HepG2 (cell line): ENCODE data around the gene NFATC3. TPM values are rescaled to one million over a fixed set of nuclear protein-coding genes. Genes with fewer than 3 reads are reported as not detected.

Experiments
- HHEX ChIP-seq: IDR thresholded peaks from 2 replicates; pipeline ENCODE4 v1.6.1; 2016; ENCODE audit warnings: control low read depth
- KDM1A ChIP-seq: IDR thresholded peaks from 2 replicates; pipeline ENCODE4 v1.6.1; 2016; ENCODE audit warnings: missing compliant biosample characterization
- MAFG ChIP-seq: sonication (generic); formaldehyde crosslinking; IDR thresholded peaks from 2 replicates; pipeline ENCODE4 v1.5.1; 2020; ENCODE audit warnings: mild to moderate bottlenecking, missing genetic modification reagents
- NONO ChIP-seq, 2 experiments: fragments of 450-650 bp in 1 of 2; sonication (generic) in 1 of 2; formaldehyde crosslinking in 1 of 2; IDR thresholded peaks in 1 of 2; conservative IDR thresholded peaks in 1 of 2; 2 replicates each; pipeline versions ENCODE4 v1.6.1 to v1.8.0; 2017 to 2022; ENCODE audit warnings: mild to moderate bottlenecking in 1 of 2, missing genetic modification reagents in 1 of 2, moderate library complexity in 1 of 2
- REL ChIP-seq: sonication (generic); formaldehyde crosslinking; conservative IDR thresholded peaks from 2 replicates; pipeline ENCODE4 v1.8.0; 2022; ENCODE audit warnings: mild to moderate bottlenecking, missing genetic modification reagents, moderate library complexity
- RXRB ChIP-seq: IDR thresholded peaks from 2 replicates; pipeline ENCODE4 v1.6.1; 2016; ENCODE audit warnings: borderline replicate concordance, missing genetic modification reagents, missing compliant biosample characterization
- SALL1 ChIP-seq: sonication (generic); formaldehyde crosslinking; IDR thresholded peaks from 2 replicates; pipeline ENCODE4 v1.8.0; 2022; ENCODE audit warnings: mild to moderate bottlenecking, missing genetic modification reagents
- TBP ChIP-seq: sonication (generic); formaldehyde crosslinking; IDR thresholded peaks from 2 replicates; pipeline ENCODE4 v1.5.0; 2020; ENCODE audit warnings: missing genetic modification reagents
- TOPORS ChIP-seq: sonication (generic); formaldehyde crosslinking; IDR thresholded peaks from 2 replicates; pipeline ENCODE4 v1.8.0; 2023; ENCODE audit warnings: mild to moderate bottlenecking, missing genetic modification reagents
- XRCC5 ChIP-seq: fragments of 200-400 bp; formaldehyde crosslinking; optimal IDR thresholded peaks from 2 replicates; pipeline ENCODE3; 2017; ENCODE audit warnings: mild to moderate bottlenecking, low read length
- ZNF253 ChIP-seq: sonication (generic); formaldehyde crosslinking; IDR thresholded peaks from 2 replicates; pipeline ENCODE4 v1.8.0; 2022; ENCODE audit warnings: mild to moderate bottlenecking, missing genetic modification reagents, borderline replicate concordance
- ZNF501 ChIP-seq: sonication (generic); formaldehyde crosslinking; IDR thresholded peaks from 2 replicates; pipeline ENCODE4 v1.5.1; 2020; ENCODE audit warnings: mild to moderate bottlenecking, moderate library complexity, missing genetic modification reagents
- ZNF644 ChIP-seq: IDR thresholded peaks from 2 replicates; pipeline ENCODE4 v1.6.1; 2016; ENCODE audit warnings: low read depth
- ZNF678 ChIP-seq: sonication (generic); formaldehyde crosslinking; IDR thresholded peaks from 2 replicates; pipeline ENCODE4 v1.4.0; 2020; ENCODE audit warnings: mild to moderate bottlenecking, missing genetic modification reagents
- ZNF747 ChIP-seq: sonication (generic); formaldehyde crosslinking; IDR thresholded peaks from 2 replicates; pipeline ENCODE4 v1.8.1; 2023; ENCODE audit warnings: missing genetic modification reagents, mild to moderate bottlenecking, borderline replicate concordance
- ZNF768 ChIP-seq: sonication (generic); formaldehyde crosslinking; IDR thresholded peaks from 2 replicates; pipeline ENCODE4 v1.4.0; 2020; ENCODE audit warnings: missing genetic modification reagents
- ZSCAN31 ChIP-seq: sonication (generic); formaldehyde crosslinking; IDR thresholded peaks from 2 replicates; pipeline ENCODE4 v1.5.0; 2020; ENCODE audit warnings: low read depth, mild to moderate bottlenecking, missing genetic modification reagents
- polyA plus RNA-seq, 8 experiments: library from polyadenylated mRNA; depleted of rRNA in 3 of 8; stranded (reverse) in 7 of 8; unstranded in 1 of 8; fragments of >200 nt; fragmentation: Illumina TruSeq in 4 of 8; extraction: Trizol in 4 of 8; gene quantifications; 2 replicates each; pipeline versions ENCODE4 v1.2.1 to v1.2.3, GENCODE V29; 2011 to 2016; ENCODE audit warnings: low read depth in 4 of 8, missing spikeins in 1 of 8, mixed read lengths in 1 of 8; ENCODE audit not compliant: insufficient read depth in 1 of 8
- total RNA-seq, 5 experiments: library from RNA; depleted of rRNA; stranded (reverse); fragments of >200 nt; fragmentation: Illumina TruSeq; extraction: Trizol; gene quantifications; 2 replicates each; pipeline ENCODE4 v1.2.3, GENCODE V29; 2016; ENCODE audit warnings: low read depth in 1 of 5
- TF ChIP-seq, protein P1 (sequence below): sonication (generic); formaldehyde crosslinking; IDR thresholded peaks from 2 replicates; pipeline ENCODE4 v1.8.0; 2022; ENCODE audit warnings: missing genetic modification reagents, low read depth, mild to moderate bottlenecking, borderline replicate concordance
- TF ChIP-seq, protein P2 (sequence below): sonication (generic); formaldehyde crosslinking; IDR thresholded peaks from 2 replicates; pipeline ENCODE4 v1.4.0; 2020; ENCODE audit warnings: low read depth, mild to moderate bottlenecking, missing genetic modification reagents
- TF ChIP-seq, protein P3 (sequence below): sonication (generic); formaldehyde crosslinking; IDR thresholded peaks from 2 replicates; pipeline ENCODE4 v1.5.0; 2020; ENCODE audit warnings: mild to moderate bottlenecking, missing genetic modification reagents
- TF ChIP-seq, protein P4 (sequence below): sonication (generic); formaldehyde crosslinking; IDR thresholded peaks from 2 replicates; pipeline ENCODE4 v1.9.0; 2022; ENCODE audit warnings: missing genetic modification reagents, mild to moderate bottlenecking, borderline replicate concordance
- TF ChIP-seq, protein P5 (sequence below): sonication (generic); formaldehyde crosslinking; IDR thresholded peaks from 2 replicates; pipeline ENCODE4 v1.4.0; 2020; ENCODE audit warnings: missing genetic modification reagents
- TF ChIP-seq, protein P6 (sequence below): IDR thresholded peaks from 2 replicates; pipeline ENCODE4 v1.6.1; 2018; ENCODE audit warnings: missing genetic modification reagents

Gene NFATC3
- total and polyA plus RNA-seq, 2 of the 13 experiments (the other 11 are each of a cell fraction or from before 2014, with no cell fraction given), result 52.6 to 62.7 TPM

DNA sequence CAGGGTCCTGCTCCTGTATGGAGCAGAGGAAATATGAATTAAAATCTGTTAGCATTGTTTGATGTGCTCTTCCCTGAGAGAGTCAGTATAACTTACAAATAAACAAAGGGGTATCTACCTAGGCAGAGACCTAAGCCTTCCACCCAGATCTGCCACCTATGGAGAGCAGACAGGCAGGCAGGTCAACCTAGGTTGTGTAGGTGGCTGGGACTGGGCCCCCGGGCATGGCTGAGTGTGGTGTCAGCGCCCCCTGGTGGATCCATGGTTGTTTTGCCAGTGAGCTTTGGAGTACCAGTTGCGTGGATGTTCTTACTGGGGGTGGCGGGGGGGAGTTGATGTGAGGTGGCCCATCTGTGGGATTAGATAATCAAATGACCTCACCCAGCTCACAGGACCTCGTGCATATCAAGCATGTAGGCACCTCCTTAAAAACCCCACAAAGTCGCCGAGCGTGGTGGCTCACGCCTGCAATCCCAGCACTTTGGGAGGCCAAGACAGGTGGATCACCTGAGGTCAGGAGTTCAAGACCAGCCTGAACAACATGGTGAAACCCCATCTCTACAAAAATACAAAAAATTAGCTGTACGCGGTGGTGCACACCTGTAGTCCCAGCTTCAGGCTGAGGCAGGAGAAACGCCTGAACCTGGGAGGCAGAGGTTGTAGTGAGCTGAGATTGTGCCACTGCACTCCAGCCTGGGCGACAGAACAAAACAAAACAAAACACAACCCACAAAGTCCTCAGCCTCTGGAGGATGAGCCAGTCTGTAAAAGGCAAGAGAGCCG is 44.5 kb upstream of the NFATC3 start (continued):
- TF ChIP-seq ZNF768 (CRISPR knock-in tag) (peak; percentile 23; the same call in 1 of the 2 replicates), SALL1 (CRISPR knock-in tag) (peak; percentile 78), MAFG (CRISPR knock-in tag) (no peak), TBP (CRISPR knock-in tag) (no peak), RXRB (CRISPR knock-in tag) (peak; percentile 72; the same call in 1 of the 2 replicates), ZNF747 (CRISPR knock-in tag) (peak; percentile 59; the same call in 1 of the 2 replicates), HHEX (CRISPR knock-in tag) (no peak), TOPORS (CRISPR knock-in tag) (no peak), ZNF501 (CRISPR knock-in tag) (peak; percentile 81), ZNF644 (CRISPR knock-in tag) (no peak), REL (CRISPR knock-in tag) (no peak), KDM1A (CRISPR knock-in tag) (no peak), XRCC5 (peak; percentile 70), ZNF678 (CRISPR knock-in tag) (0 out of 2 replicates have a peak, but pooled peaks have one; percentile 61), ZNF253 (CRISPR knock-in tag) (no peak), NONO (IDR thresholded peaks at IDR 0.05) (no peak), NONO (CRISPR knock-in tag; conservative IDR thresholded peaks at IDR 0.05) (no peak; the same call in 1 of the 2 replicates), ZSCAN31 (CRISPR knock-in tag) (peak; percentile 41; the same call in 1 of the 2 replicates)
- TF ChIP-seq, protein P1, sequence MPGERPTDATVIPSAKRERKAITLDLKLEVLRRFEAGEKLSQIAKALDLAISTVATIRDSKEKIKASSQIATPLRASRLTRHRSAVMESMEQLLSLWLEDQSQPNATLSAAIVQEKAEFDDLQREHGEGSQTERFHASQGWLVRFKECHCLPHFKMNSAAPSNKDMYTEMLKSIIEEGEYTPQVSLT (CRISPR knock-in tag), result no peak
- TF ChIP-seq, protein P2, sequence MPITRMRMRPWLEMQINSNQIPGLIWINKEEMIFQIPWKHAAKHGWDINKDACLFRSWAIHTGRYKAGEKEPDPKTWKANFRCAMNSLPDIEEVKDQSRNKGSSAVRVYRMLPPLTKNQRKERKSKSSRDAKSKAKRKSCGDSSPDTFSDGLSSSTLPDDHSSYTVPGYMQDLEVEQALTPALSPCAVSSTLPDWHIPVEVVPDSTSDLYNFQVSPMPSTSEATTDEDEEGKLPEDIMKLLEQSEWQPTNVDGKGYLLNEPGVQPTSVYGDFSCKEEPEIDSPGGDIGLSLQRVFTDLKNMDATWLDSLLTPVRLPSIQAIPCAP (CRISPR knock-in tag), result no peak
- TF ChIP-seq, protein P3, sequence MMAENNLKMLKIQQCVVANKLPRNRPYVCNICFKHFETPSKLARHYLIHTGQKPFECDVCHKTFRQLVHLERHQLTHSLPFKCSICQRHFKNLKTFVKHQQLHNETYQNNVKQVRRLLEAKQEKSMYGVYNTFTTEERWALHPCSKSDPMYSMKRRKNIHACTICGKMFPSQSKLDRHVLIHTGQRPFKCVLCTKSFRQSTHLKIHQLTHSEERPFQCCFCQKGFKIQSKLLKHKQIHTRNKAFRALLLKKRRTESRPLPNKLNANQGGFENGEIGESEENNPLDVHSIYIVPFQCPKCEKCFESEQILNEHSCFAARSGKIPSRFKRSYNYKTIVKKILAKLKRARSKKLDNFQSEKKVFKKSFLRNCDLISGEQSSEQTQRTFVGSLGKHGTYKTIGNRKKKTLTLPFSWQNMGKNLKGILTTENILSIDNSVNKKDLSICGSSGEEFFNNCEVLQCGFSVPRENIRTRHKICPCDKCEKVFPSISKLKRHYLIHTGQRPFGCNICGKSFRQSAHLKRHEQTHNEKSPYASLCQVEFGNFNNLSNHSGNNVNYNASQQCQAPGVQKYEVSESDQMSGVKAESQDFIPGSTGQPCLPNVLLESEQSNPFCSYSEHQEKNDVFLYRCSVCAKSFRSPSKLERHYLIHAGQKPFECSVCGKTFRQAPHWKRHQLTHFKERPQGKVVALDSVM (CRISPR knock-in tag), result no peak
- TF ChIP-seq, protein P4, sequence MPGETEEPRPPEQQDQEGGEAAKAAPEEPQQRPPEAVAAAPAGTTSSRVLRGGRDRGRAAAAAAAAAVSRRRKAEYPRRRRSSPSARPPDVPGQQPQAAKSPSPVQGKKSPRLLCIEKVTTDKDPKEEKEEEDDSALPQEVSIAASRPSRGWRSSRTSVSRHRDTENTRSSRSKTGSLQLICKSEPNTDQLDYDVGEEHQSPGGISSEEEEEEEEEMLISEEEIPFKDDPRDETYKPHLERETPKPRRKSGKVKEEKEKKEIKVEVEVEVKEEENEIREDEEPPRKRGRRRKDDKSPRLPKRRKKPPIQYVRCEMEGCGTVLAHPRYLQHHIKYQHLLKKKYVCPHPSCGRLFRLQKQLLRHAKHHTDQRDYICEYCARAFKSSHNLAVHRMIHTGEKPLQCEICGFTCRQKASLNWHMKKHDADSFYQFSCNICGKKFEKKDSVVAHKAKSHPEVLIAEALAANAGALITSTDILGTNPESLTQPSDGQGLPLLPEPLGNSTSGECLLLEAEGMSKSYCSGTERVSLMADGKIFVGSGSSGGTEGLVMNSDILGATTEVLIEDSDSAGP, result peak; percentile 55; the same call in 1 of the 2 replicates
- TF ChIP-seq, protein P5, sequence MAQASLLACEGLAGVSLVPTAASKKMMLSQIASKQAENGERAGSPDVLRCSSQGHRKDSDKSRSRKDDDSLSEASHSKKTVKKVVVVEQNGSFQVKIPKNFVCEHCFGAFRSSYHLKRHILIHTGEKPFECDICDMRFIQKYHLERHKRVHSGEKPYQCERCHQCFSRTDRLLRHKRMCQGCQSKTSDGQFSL (CRISPR knock-in tag), result peak; percentile 81; the same call in 1 of the 2 replicates
- TF ChIP-seq, protein P6, sequence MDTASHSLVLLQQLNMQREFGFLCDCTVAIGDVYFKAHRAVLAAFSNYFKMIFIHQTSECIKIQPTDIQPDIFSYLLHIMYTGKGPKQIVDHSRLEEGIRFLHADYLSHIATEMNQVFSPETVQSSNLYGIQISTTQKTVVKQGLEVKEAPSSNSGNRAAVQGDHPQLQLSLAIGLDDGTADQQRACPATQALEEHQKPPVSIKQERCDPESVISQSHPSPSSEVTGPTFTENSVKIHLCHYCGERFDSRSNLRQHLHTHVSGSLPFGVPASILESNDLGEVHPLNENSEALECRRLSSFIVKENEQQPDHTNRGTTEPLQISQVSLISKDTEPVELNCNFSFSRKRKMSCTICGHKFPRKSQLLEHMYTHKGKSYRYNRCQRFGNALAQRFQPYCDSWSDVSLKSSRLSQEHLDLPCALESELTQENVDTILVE (CRISPR knock-in tag), result no peak
